BLaER1 treated with 17β-estradiol and CSF1 and Interleukin-3, amounts not matched to agents 10 nM and 100 nM (cell line): ENCODE data around the gene FLAD1.

ENCODE experiments used
- H3K27ac ChIP-seq, 11 experiments: shearing (Covaris generic); formaldehyde crosslinking; 2 replicates each; pipeline ENCODE4 v1.8.1; 2022
- H3K27me3 ChIP-seq, 11 experiments: shearing (Covaris generic); formaldehyde crosslinking; 2 replicates each; pipeline ENCODE4 v1.8.1; 2022
- H3K36me3 ChIP-seq, 11 experiments: shearing (Covaris generic); formaldehyde crosslinking; 2 replicates each; pipeline ENCODE4 v1.8.1; 2022
- H3K4me1 ChIP-seq, 10 experiments: shearing (Covaris generic); formaldehyde crosslinking; 2 replicates each; pipeline ENCODE4 v1.8.1; 2022
- H3K4me2 ChIP-seq, 11 experiments: shearing (Covaris generic); formaldehyde crosslinking; 2 replicates each; pipeline ENCODE4 v1.8.1; 2022
- H3K4me3 ChIP-seq, 10 experiments: shearing (Covaris generic); formaldehyde crosslinking; 2 replicates each; pipeline ENCODE4 v1.8.1; 2022
- H3K9ac ChIP-seq, 11 experiments: shearing (Covaris generic); formaldehyde crosslinking; 2 replicates each; pipeline ENCODE4 v1.8.1; 2022
- H3K9me3 ChIP-seq, 11 experiments: shearing (Covaris generic); formaldehyde crosslinking; replicated peaks in 1 of 11; 2 replicates each; pipeline ENCODE4 v1.8.1; 2022
- H4K20me1 ChIP-seq, 11 experiments: shearing (Covaris generic); formaldehyde crosslinking; 2 replicates each; pipeline ENCODE4 v1.8.1; 2022
- Cebpa-rat ChIP-seq, 11 experiments: shearing (Covaris generic); IDR thresholded peaks; 2 replicates each; pipeline ENCODE4 v1.8.1; 2022

Gene FLAD1

GRCh38 chr1:154961207-154962155 lies 21.7 kb upstream of the FLAD1 start, which contains the start of gene PYGO2:
Gene PYGO2, minus strand, starts transcription at chr1:154961782. Its CDS starts 206 bp downstream, at chr1:154961576.
- peak within 1 kb of the TSS; percentile 89 to 99 (median 94) for H3K4me2 ChIP-seq
- TF ChIP-seq Cebpa-rat (IDR thresholded peaks at IDR 0.05), result no peak
- H3K9me3 ChIP-seq, result no peaks in the 10 kb centered on the region
- H3K27me3 ChIP-seq, result no peaks in the 10 kb centered on the region
- H3K9ac ChIP-seq, result peak within 1 kb of the TSS; percentile 92 to 99 (median 97)
- H3K36me3 ChIP-seq, result peaks cover 51 to 66% (median 60%) of the 10 kb centered on the region in 11 experiments
- peak within 1 kb of the TSS; percentile 72 to 90 (median 80) for H3K4me3 ChIP-seq
- H3K4me1 ChIP-seq, result peaks cover 60 to 88% (median 67%) of the 10 kb centered on the region in 10 experiments
- H3K27ac ChIP-seq, result peak within 1 kb of the TSS; percentile 93 to 99 (median 98)
- H4K20me1 ChIP-seq, result peaks cover 0 to 33% (median 14%) of the 10 kb centered on the region in 11 experiments; a peak in 12 of 22 replicates

- peaks cover 59 to 73% (median 68%) of the 10 kb centered on the region in 11 experiments for H3K36me3 ChIP-seq
- H3K4me1 ChIP-seq, result peaks cover 53 to 88% (median 60%) of the 10 kb centered on the region in 10 experiments
- H4K20me1 ChIP-seq, result peaks cover 0 to 41% (median 20%) of the 10 kb centered on the region in 11 experiments; a peak in 13 of 22 replicates
- H3K9me3 ChIP-seq, result no peaks in the 10 kb centered on the region
- H3K4me2 ChIP-seq, result peak overlapping the region; percentile 87 to 99 (median 92)
- H3K4me3 ChIP-seq, result peak overlapping the region; percentile 72 to 90 (median 80)
- H3K27ac ChIP-seq, result peak overlapping the region; percentile 93 to 99 (median 98)
- TF ChIP-seq Cebpa-rat (IDR thresholded peaks at IDR 0.05), result no peak
- H3K27me3 ChIP-seq, result no peaks in the 10 kb centered on the region
- H3K9ac ChIP-seq, result peak overlapping the region; percentile 92 to 99 (median 97)
Measured at GRCh38 chr1:154962156-154962749, 20.9 kb upstream of the FLAD1 start.

GRCh38 chr1:154962795-154963330 lies 20.3 kb upstream of the FLAD1 start:
- Histone ChIP-seq H3K9ac (peak overlapping the region; percentile 92 to 99 (median 97)), H3K4me1 (peaks cover 51 to 88% (median 60%) of the 10 kb centered on the region in 10 experiments), H3K36me3 (peaks cover 65 to 75% (median 70%) of the 10 kb centered on the region in 11 experiments), H4K20me1 (peaks cover 0 to 47% (median 23%) of the 10 kb centered on the region in 11 experiments; a peak in 15 of 22 replicates), H3K27ac (peak overlapping the region in 7 of 11 experiments; percentile 93 to 99 (median 99); a peak in 12 of 22 replicates), H3K4me3 (peak overlapping the region; percentile 72 to 90 (median 80); a peak in 19 of 20 replicates), H3K27me3 (no peaks in the 10 kb centered on the region), H3K9me3 (no peaks in the 10 kb centered on the region), H3K4me2 (peak overlapping the region; percentile 87 to 99 (median 92))
- TF ChIP-seq Cebpa-rat (IDR thresholded peaks at IDR 0.05), result no peak

GRCh38 chr1:154963643-154964042 lies 19.5 kb upstream of the FLAD1 start:
- Histone ChIP-seq H3K27ac (peak overlapping the region in 1 of 11 experiments; percentile 42; a peak in 1 of 22 replicates), H3K36me3 (peaks cover 68 to 75% (median 70%) of the 10 kb centered on the region in 11 experiments), H3K9me3 (no peaks in the 10 kb centered on the region), H3K4me2 (peak overlapping the region; percentile 87 to 99 (median 92)), H3K4me1 (peaks cover 44 to 88% (median 63%) of the 10 kb centered on the region in 10 experiments), H3K9ac (peak overlapping the region in 10 of 11 experiments; percentile 31 to 99 (median 96); a peak in 16 of 22 replicates), H4K20me1 (peaks cover 0 to 54% (median 25%) of the 10 kb centered on the region in 11 experiments; a peak in 15 of 22 replicates), H3K27me3 (no peaks in the 10 kb centered on the region), H3K4me3 (peak overlapping the region in 2 of 10 experiments; percentile 80 to 84; a peak in 2 of 20 replicates)
- no peak for TF ChIP-seq Cebpa-rat (IDR thresholded peaks at IDR 0.05)

- no peaks in the 10 kb centered on the region for H3K9me3 ChIP-seq
- H3K9ac ChIP-seq, result peak overlapping the region in 8 of 11 experiments; percentile 14 to 99 (median 96); a peak in 6 of 22 replicates
- H3K27me3 ChIP-seq, result no peaks in the 10 kb centered on the region
- H3K36me3 ChIP-seq, result peaks cover 64 to 75% (median 70%) of the 10 kb centered on the region in 11 experiments
- peaks cover 0 to 61% (median 28%) of the 10 kb centered on the region in 11 experiments; a peak in 16 of 22 replicates for H4K20me1 ChIP-seq
- H3K4me3 ChIP-seq, result no peak overlapping the region
- TF ChIP-seq Cebpa-rat (IDR thresholded peaks at IDR 0.05), result peak in 1 of 11 experiments; percentile 29; a peak in 1 of 22 replicates
- peaks cover 44 to 88% (median 64%) of the 10 kb centered on the region in 10 experiments for H3K4me1 ChIP-seq
- peak overlapping the region in 1 of 11 experiments; percentile 42; a peak in 1 of 22 replicates for H3K27ac ChIP-seq
- H3K4me2 ChIP-seq, result peak overlapping the region in 8 of 11 experiments; percentile 89 to 99 (median 92); a peak in 9 of 22 replicates
Measured at GRCh38 chr1:154964359-154964758, 18.8 kb upstream of the FLAD1 start.

- Histone ChIP-seq H3K27me3 (no peaks in the 10 kb centered on the region), H3K4me3 (no peak overlapping the region), H3K9me3 (no peaks in the 10 kb centered on the region), H3K27ac (no peak overlapping the region), H3K4me1 (peaks cover 45 to 91% (median 66%) of the 10 kb centered on the region in 10 experiments), H3K36me3 (peaks cover 60 to 75% (median 68%) of the 10 kb centered on the region in 11 experiments), H3K4me2 (0 out of 22 replicates have a peak overlapping the region, but pooled peaks of 1 of the 11 experiments have one; percentile 17), H4K20me1 (peaks cover 10 to 72% (median 34%) of the 10 kb centered on the region in 11 experiments; a peak in 18 of 22 replicates), H3K9ac (peak overlapping the region in 2 of 11 experiments; percentile 6 to 40; a peak in 2 of 22 replicates)
- no peak for TF ChIP-seq Cebpa-rat (IDR thresholded peaks at IDR 0.05)
Measured at GRCh38 chr1:154966111-154966510, 17.0 kb upstream of the FLAD1 start.

- H3K9me3 ChIP-seq, result no peaks in the 10 kb centered on the region
- peak overlapping the region; percentile 6 to 99 (median 79); a peak in 12 of 22 replicates for H3K9ac ChIP-seq
- peak overlapping the region in 6 of 11 experiments; percentile 17 to 100 (median 74); a peak in 12 of 22 replicates for H3K4me2 ChIP-seq
- peak overlapping the region in 2 of 11 experiments; percentile 10 to 18; a peak in 4 of 22 replicates for H3K27ac ChIP-seq
- H3K36me3 ChIP-seq, result peaks cover 60 to 74% (median 68%) of the 10 kb centered on the region in 11 experiments
- peaks cover 56 to 100% (median 77%) of the 10 kb centered on the region in 10 experiments for H3K4me1 ChIP-seq
- H3K27me3 ChIP-seq, result no peaks in the 10 kb centered on the region
- no peak for TF ChIP-seq Cebpa-rat (IDR thresholded peaks at IDR 0.05)
- H3K4me3 ChIP-seq, result peak overlapping the region in 1 of 10 experiments; percentile 76; a peak in 1 of 20 replicates
- H4K20me1 ChIP-seq, result peaks cover 20 to 74% (median 37%) of the 10 kb centered on the region in 11 experiments; a peak in 19 of 22 replicates
Measured at GRCh38 chr1:154967331-154967950, 15.7 kb upstream of the FLAD1 start.
